HCT116 (cell line): ENCODE measurements around the gene ZSCAN5A. TPM values are rescaled to one million over a fixed set of nuclear protein-coding genes. Genes with fewer than 3 reads are reported as not detected.

Source experiments
- ATAC-seq: fragments of 200-7000 bp; cut with Tn5 transposase; 2 replicates; pipeline ENCODE4 v1.9.1; 2020; ENCODE audit warnings: mild to moderate bottlenecking, moderate library complexity
- BruUV-seq: library from RNA; stranded (reverse); fragments of 400-500 nt; replicated peaks from 2 replicates; lab custom pipeline; 2021; lab: Mats Ljungman, UMichigan
- CTCF ChIA-PET: fragments of 300-600 bp; sonication (Branson Sonifier 250); formaldehyde crosslinking; loops from one replicate; lab custom pipeline; 2021; ENCODE audit warnings: antibody characterized with exemption; lab: Charles Lee
- POLR2A ChIA-PET: fragments of 300-600, 350-600 bp; sonication (Branson Sonifier 250); formaldehyde crosslinking; loops from one replicate; lab custom pipeline; 2021; ENCODE audit warnings: antibody characterized with exemption; lab: Charles Lee
- RAD21 ChIA-PET, 2 experiments: fragments of 300-600 bp; sonication (Branson Sonifier 250); formaldehyde crosslinking; loops; one replicate each; lab custom pipeline; 2023; ENCODE audit warnings: low total read pairs in 2 of 2; ENCODE audit not compliant: uncharacterized antibody in 2 of 2, unreplicated experiment in 2 of 2, low non-redundant PET in 1 of 2; lab: Charles Lee
- DNase-seq: peaks from one replicate; pipeline ENCODE4 v3.0.0-alpha.2; 2010; ENCODE audit warnings: low read depth, low spot score
- H2AFZ ChIP-seq: fragments of 200-600 bp; shearing (Covaris generic), sonication (generic); 2 replicates; pipeline ENCODE4 v1.6.1; 2017; ENCODE audit warnings: low read depth, mixed run types, mixed read lengths, antibody characterized with exemption, low read length; ENCODE audit not compliant: poor library complexity, severe bottlenecking
- H3K27ac ChIP-seq: 2 replicates; pipeline ENCODE4 v1.5.1; 2012; ENCODE audit warnings: low read depth, low read length
- H3K27me3 ChIP-seq: fragments of 200-600 bp; sonication (generic); 2 replicates; pipeline ENCODE4 v1.6.1; 2016; ENCODE audit warnings: mixed run types, low read length, mixed read lengths; ENCODE audit not compliant: insufficient read depth
- H3K36me3 ChIP-seq, 2 experiments: fragments of 200-500 bp in 1 of 2; fragments of 200-600 bp in 1 of 2; sonication (Bioruptor generic) in 1 of 2; sonication (generic) in 1 of 2; 2 replicates each; pipeline versions ENCODE4 v1.5.1 to v1.6.1; 2014 to 2016; ENCODE audit warnings: low read length in 2 of 2, inconsistent platforms in 1 of 2, mixed read lengths in 1 of 2, mixed run types in 1 of 2; ENCODE audit not compliant: insufficient read depth in 2 of 2, control insufficient read depth in 1 of 2
- H3K4me1 ChIP-seq, 2 experiments: fragments of 200-600 bp in 1 of 2; sonication (generic) in 1 of 2; 2 replicates each; pipeline versions ENCODE4 v1.5.1 to v1.6.1; 2012 to 2017; ENCODE audit warnings: low read length in 2 of 2, inconsistent platforms in 1 of 2, mild to moderate bottlenecking in 1 of 2, mixed read lengths in 1 of 2, mixed run types in 1 of 2, moderate library complexity in 1 of 2; ENCODE audit not compliant: insufficient read depth in 2 of 2, control insufficient read depth in 1 of 2
- H3K4me2 ChIP-seq: fragments of 200-600 bp; sonication (generic); 2 replicates; pipeline ENCODE4 v1.6.1; 2017; ENCODE audit warnings: mixed run types, low read length, mixed read lengths
- H3K4me3 ChIP-seq, 2 experiments: fragments of 200-600 bp in 1 of 2; sonication (generic) in 1 of 2; replicated peaks in 1 of 2; 2 replicates each; pipeline ENCODE4 v1.5.1; 2011 to 2016; ENCODE audit warnings: low read length in 2 of 2, control low read depth in 1 of 2, low read depth in 1 of 2, mild to moderate bottlenecking in 1 of 2, mixed read lengths in 1 of 2, mixed run types in 1 of 2
- H3K79me2 ChIP-seq: fragments of 200-600 bp; sonication (generic); 2 replicates; pipeline ENCODE4 v1.6.1; 2017; ENCODE audit warnings: mild to moderate bottlenecking, mixed run types, low read length, moderate library complexity, mixed read lengths; ENCODE audit not compliant: insufficient read depth
- H3K9ac ChIP-seq: fragments of 200-600 bp; sonication (generic); 2 replicates; pipeline ENCODE4 v1.6.1; 2016; ENCODE audit warnings: low read length, mixed read lengths
- H3K9me2 ChIP-seq: fragments of 200-600 bp; sonication (generic), shearing (Covaris generic); 2 replicates; pipeline ENCODE4 v1.6.1; 2017; ENCODE audit warnings: mixed run types, mild to moderate bottlenecking, moderate library complexity; ENCODE audit not compliant: insufficient read depth
- H3K9me3 ChIP-seq, 2 experiments: fragments of 200-500 bp in 1 of 2; fragments of 200-600 bp in 1 of 2; sonication (Bioruptor generic) in 1 of 2; sonication (generic) in 1 of 2; 2 replicates each; pipeline ENCODE4 v1.6.1; 2014 to 2017; ENCODE audit warnings: low read length in 2 of 2, mixed read lengths in 2 of 2, inconsistent platforms in 1 of 2, low read depth in 1 of 2, mild to moderate bottlenecking in 1 of 2, mixed run types in 1 of 2, moderate library complexity in 1 of 2; ENCODE audit not compliant: control insufficient read depth in 1 of 2, insufficient read depth in 1 of 2
- H4K20me1 ChIP-seq: fragments of 200-600 bp; sonication (generic), shearing (Covaris generic); 2 replicates; pipeline ENCODE4 v1.6.1; 2017; ENCODE audit warnings: mixed run types, mild to moderate bottlenecking, moderate library complexity; ENCODE audit not compliant: insufficient read depth
- CBX3 ChIP-seq: IDR thresholded peaks from 2 replicates; pipeline ENCODE4 v1.6.1; 2012; ENCODE audit warnings: low read depth
- CEBPB ChIP-seq: IDR thresholded peaks from 2 replicates; pipeline ENCODE4 v1.6.1; 2012; ENCODE audit warnings: low read depth
- EGR1 ChIP-seq: IDR thresholded peaks from 2 replicates; pipeline ENCODE4 v1.6.1; 2012; ENCODE audit warnings: low read depth
- ELF1 ChIP-seq: IDR thresholded peaks from 2 replicates; pipeline ENCODE4 v1.6.1; 2012; ENCODE audit warnings: low read depth, borderline replicate concordance
- EZH2phosphoT487 ChIP-seq: fragments of 200-600 bp; IDR thresholded peaks from 2 replicates; pipeline ENCODE4 v1.6.1; 2018; ENCODE audit warnings: antibody characterized with exemption, borderline replicate concordance
- POLR2A ChIP-seq: IDR thresholded peaks from 2 replicates; pipeline ENCODE4 v1.7.0; 2011; ENCODE audit warnings: borderline replicate concordance; ENCODE audit not compliant: insufficient read depth, insufficient read length; ENCODE audit errors: extremely low read depth
- RAD21 ChIP-seq: IDR thresholded peaks from 2 replicates; pipeline ENCODE4 v1.6.1; 2012; ENCODE audit warnings: low read depth, mild to moderate bottlenecking
- SIN3A ChIP-seq: IDR thresholded peaks from 2 replicates; pipeline ENCODE4 v1.6.1; 2012; ENCODE audit warnings: low read depth
- SP1 ChIP-seq: IDR thresholded peaks from 2 replicates; pipeline ENCODE4 v1.6.1; 2012; ENCODE audit warnings: low read depth
- SRF ChIP-seq: IDR thresholded peaks from 2 replicates; pipeline ENCODE4 v1.6.1; 2012; ENCODE audit warnings: low read depth
- TCF7L2 ChIP-seq: IDR thresholded peaks from 2 replicates; pipeline ENCODE4 v1.7.0; 2011; ENCODE audit warnings: borderline replicate concordance, inconsistent platforms; ENCODE audit not compliant: insufficient read depth, insufficient read length; ENCODE audit errors: extremely low read depth
- YY1 ChIP-seq: IDR thresholded peaks from 2 replicates; pipeline ENCODE4 v1.6.1; 2011; ENCODE audit warnings: low read length, low read depth, moderate library complexity, mild to moderate bottlenecking; ENCODE audit not compliant: insufficient replicate concordance; ENCODE audit errors: extremely low read depth
- ZFX ChIP-seq: fragments of 450-650 bp; IDR thresholded peaks from 2 replicates; pipeline ENCODE4 v1.6.1; 2017
- ZNF274 ChIP-seq: fragments of 200-500 bp; sonication (Bioruptor generic); IDR thresholded peaks from 2 replicates; pipeline ENCODE4 v1.6.1; 2014; ENCODE audit warnings: mild to moderate bottlenecking, low read depth, low read length, inconsistent platforms
- intact Hi-C: fragments of 100-400 bp; cut with micrococcal nuclease; formaldehyde crosslinking; loops from 2 replicates; pipeline ENCODE4 v1.10.0; 2022
- total RNA-seq: library from RNA; stranded (reverse); gene quantifications from one replicate; pipeline ENCODE4 v1.2.1, GENCODE V29; 2021; ENCODE audit not compliant: unreplicated experiment
- TF ChIP-seq, protein P1 (sequence below), 3 experiments: fragments of 200-600 bp in 1 of 3; sonication (generic) in 1 of 3; IDR thresholded peaks in 2 of 3; conservative IDR thresholded peaks in 1 of 3; 2 replicates each; pipeline ENCODE4 v1.5.1; 2012 to 2017; ENCODE audit warnings: low read depth in 2 of 3, low read length in 2 of 3, antibody characterized with exemption in 1 of 3, borderline replicate concordance in 1 of 3, control low read depth in 1 of 3, mild to moderate bottlenecking in 1 of 3, mixed read lengths in 1 of 3, mixed run types in 1 of 3, moderate library complexity in 1 of 3; ENCODE audit not compliant: insufficient read depth in 1 of 3
- TF ChIP-seq, protein P2 (sequence below): IDR thresholded peaks from 2 replicates; pipeline ENCODE4 v1.6.1; 2011; ENCODE audit warnings: mild to moderate bottlenecking, low read length, moderate library complexity; ENCODE audit not compliant: insufficient replicate concordance; ENCODE audit errors: extremely low read depth
- TF ChIP-seq, protein P3 (sequence below): IDR thresholded peaks from 2 replicates; pipeline ENCODE4 v1.6.1; 2012

Gene ZSCAN5A
- total RNA-seq, 1 experiment from 2014 or later: 9.2 TPM

DNA sequence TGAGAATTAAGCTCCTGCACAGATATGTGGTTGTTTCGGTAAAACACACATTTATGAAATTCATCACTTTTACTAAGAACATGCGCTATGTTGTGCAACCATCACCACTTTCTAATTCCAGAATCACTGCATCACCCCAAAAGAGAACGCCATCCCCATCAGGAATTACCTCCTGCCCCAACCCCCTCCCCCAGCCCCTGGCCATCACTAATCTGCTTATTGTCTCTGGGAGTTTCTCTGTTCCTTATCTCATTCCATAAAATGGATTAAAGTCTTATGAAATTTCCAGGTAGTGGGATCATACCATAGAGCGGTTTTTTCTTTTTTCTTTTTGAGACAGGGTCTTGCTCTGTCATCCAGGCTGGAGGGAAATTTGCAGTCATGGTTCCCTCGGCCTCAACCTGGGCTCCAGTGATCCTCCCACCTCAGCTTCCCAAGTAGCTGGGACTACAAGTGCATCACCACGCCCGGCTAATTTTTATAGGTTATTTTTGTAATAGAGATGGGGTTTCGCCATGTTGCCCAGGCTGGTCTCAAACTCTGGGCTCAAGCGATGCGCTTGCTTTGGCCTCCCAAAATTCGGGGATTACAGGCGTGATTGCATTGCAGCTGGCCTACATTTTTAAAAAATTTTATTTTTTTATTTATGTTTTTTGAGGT is 120.5 kb downstream of the ZSCAN5A start:
- Histone ChIP-seq H3K9me2 (no peaks in the 10 kb centered on the region), H3K9me3 (no peaks in the 10 kb centered on the region), H2AFZ (no peak overlapping the region), H3K79me2 (no peaks in the 10 kb centered on the region), H3K27me3 (no peaks in the 10 kb centered on the region; the same call in 1 of the 2 replicates), H3K4me1 (no peaks in the 10 kb centered on the region), H4K20me1 (no peaks in the 10 kb centered on the region), H3K4me2 (no peak overlapping the region), H3K9ac (no peak overlapping the region), H3K36me3 (no peaks in the 10 kb centered on the region), H3K27ac (no peak overlapping the region), H3K4me3 (no peak overlapping the region)
- DNase-seq: no peak
- no TSS peak for BruUV-seq
- RAD21 ChIA-PET: no interaction called here
- POLR2A ChIA-PET: no interaction called here
- intact Hi-C loops: no loop called here
- ATAC-seq: no peak
- TF ChIP-seq CBX3 (no peak), ZNF274 (no peak), RAD21 (no peak), CEBPB (no peak), YY1 (no peak), ELF1 (no peak), SIN3A (no peak)
- CTCF ChIA-PET: interaction anchor here (1.0 kb wide), 1 partner anchor 118 kb away, joined by 3 read pairs; no protein-coding TSS in a partner anchor

DNA sequence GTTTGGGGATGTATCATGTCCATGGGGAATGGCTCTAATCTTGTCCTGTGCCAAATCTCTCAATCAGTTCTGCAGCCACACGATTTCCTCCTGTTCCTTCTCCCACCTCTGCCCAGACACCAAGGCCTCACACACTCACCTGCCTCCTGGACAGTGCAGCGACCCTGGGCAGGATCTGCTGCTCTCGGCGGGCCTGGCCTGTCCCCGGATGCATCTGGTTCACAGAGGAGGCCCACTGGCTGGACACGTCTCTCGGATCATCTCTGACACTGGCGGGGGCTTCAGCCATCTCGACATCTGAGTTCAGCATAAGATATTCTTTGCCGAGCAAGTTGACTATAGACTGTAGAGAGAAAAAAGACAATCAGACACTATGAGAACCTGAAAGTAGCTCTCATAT is 122.9 kb downstream of the ZSCAN5A start:
- Histone ChIP-seq H3K27me3 (no peaks in the 10 kb centered on the region), H3K4me3 (no peak overlapping the region), H3K27ac (no peak overlapping the region), H3K9me2 (no peaks in the 10 kb centered on the region), H3K9me3 (no peaks in the 10 kb centered on the region), H2AFZ (no peak overlapping the region), H3K9ac (no peak overlapping the region), H3K4me2 (no peak overlapping the region), H3K4me1 (no peaks in the 10 kb centered on the region), H3K79me2 (no peaks in the 10 kb centered on the region), H4K20me1 (no peaks in the 10 kb centered on the region), H3K36me3 (no peaks in the 10 kb centered on the region)
- intact Hi-C loops: no loop called here
- ChIA-PET POLR2A (no interaction called here), CTCF (no interaction called here), RAD21 (no interaction called here)
- DNase-seq (no peak), ATAC-seq (no peak)
- BruUV-seq: no TSS peak
- TF ChIP-seq, protein P1, sequence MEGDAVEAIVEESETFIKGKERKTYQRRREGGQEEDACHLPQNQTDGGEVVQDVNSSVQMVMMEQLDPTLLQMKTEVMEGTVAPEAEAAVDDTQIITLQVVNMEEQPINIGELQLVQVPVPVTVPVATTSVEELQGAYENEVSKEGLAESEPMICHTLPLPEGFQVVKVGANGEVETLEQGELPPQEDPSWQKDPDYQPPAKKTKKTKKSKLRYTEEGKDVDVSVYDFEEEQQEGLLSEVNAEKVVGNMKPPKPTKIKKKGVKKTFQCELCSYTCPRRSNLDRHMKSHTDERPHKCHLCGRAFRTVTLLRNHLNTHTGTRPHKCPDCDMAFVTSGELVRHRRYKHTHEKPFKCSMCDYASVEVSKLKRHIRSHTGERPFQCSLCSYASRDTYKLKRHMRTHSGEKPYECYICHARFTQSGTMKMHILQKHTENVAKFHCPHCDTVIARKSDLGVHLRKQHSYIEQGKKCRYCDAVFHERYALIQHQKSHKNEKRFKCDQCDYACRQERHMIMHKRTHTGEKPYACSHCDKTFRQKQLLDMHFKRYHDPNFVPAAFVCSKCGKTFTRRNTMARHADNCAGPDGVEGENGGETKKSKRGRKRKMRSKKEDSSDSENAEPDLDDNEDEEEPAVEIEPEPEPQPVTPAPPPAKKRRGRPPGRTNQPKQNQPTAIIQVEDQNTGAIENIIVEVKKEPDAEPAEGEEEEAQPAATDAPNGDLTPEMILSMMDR (IDR thresholded peaks at IDR 0.05 in 2 of 3, conservative IDR thresholded peaks at IDR 0.05 in 1 of 3; ENCODE audit: borderline replicate concordance in 1 of 3, insufficient read depth in 1 of 3, low read depth in 2 of 3, low read length in 2 of 3): no peak
- TF ChIP-seq SRF (no peak), EZH2phosphoT487 (no peak), POLR2A (no peak), RAD21 (no peak), ZFX (no peak), TCF7L2 (no peak), SP1 (no peak), ZNF274 (no peak), EGR1 (no peak), SIN3A (no peak), ELF1 (no peak)
- TF ChIP-seq, protein P2, sequence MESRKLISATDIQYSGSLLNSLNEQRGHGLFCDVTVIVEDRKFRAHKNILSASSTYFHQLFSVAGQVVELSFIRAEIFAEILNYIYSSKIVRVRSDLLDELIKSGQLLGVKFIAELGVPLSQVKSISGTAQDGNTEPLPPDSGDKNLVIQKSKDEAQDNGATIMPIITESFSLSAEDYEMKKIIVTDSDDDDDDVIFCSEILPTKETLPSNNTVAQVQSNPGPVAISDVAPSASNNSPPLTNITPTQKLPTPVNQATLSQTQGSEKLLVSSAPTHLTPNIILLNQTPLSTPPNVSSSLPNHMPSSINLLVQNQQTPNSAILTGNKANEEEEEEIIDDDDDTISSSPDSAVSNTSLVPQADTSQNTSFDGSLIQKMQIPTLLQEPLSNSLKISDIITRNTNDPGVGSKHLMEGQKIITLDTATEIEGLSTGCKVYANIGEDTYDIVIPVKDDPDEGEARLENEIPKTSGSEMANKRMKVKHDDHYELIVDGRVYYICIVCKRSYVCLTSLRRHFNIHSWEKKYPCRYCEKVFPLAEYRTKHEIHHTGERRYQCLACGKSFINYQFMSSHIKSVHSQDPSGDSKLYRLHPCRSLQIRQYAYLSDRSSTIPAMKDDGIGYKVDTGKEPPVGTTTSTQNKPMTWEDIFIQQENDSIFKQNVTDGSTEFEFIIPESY: no peak
- TF ChIP-seq, protein P3, sequence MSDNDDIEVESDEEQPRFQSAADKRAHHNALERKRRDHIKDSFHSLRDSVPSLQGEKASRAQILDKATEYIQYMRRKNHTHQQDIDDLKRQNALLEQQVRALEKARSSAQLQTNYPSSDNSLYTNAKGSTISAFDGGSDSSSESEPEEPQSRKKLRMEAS: no peak
